Esophagus squamous epithelium (tissue), 5 donors: ENCODE data around the gene MYRFL. TPM values are rescaled to one million over a fixed set of nuclear protein-coding genes. Genes with fewer than 3 reads are reported as not detected.

Experiments used
- DNase-seq: peaks from one replicate; lab custom pipeline; 2025; lab: John Stamatoyannopoulos, UW
- H3K27ac ChIP-seq, 4 donors: fragments of 200-600 bp; sonication (generic); one replicate each; pipeline ENCODE4 v1.5.1; 2016 to 2019; ENCODE audit warnings: mild to moderate bottlenecking in 1 of 4
- H3K27me3 ChIP-seq, 4 donors: fragments of 200-600 bp; sonication (generic); 1 replicate in 3 of 4; 2 replicates in 1 of 4; pipeline versions ENCODE4 v1.5.1 to v1.6.0; 2017 to 2021; ENCODE audit warnings: antibody characterized with exemption in 1 of 4
- H3K36me3 ChIP-seq, 3 donors: fragments of 200-600 bp; sonication (generic); one replicate each; pipeline ENCODE4 v1.5.1; 2016 to 2019
- H3K4me1 ChIP-seq, 3 donors: fragments of 200-600 bp; sonication (generic); one replicate each; pipeline ENCODE4 v1.5.1; 2017 to 2019
- H3K4me3 ChIP-seq, 4 donors: fragments of 200-600 bp; sonication (generic); 1 replicate in 3 of 4; 2 replicates in 1 of 4; pipeline ENCODE4 v1.5.1; 2016 to 2019; ENCODE audit warnings: mild to moderate bottlenecking in 2 of 4, moderate library complexity in 1 of 4
- H3K9me3 ChIP-seq, 3 donors: fragments of 200-600 bp; sonication (generic); one replicate each; pipeline ENCODE4 v1.5.1; 2016 to 2019
- POLR2A ChIP-seq, 4 donors: fragments of 450-650 bp; IDR thresholded peaks; one replicate each; pipeline ENCODE4 v1.6.1; 2017; ENCODE audit warnings: antibody characterized with exemption in 4 of 4, mild to moderate bottlenecking in 4 of 4, moderate library complexity in 3 of 4
- WGBS, 2 donors: methylation state at CpG; one replicate each; pipeline ENCODE4 v1.1.5; 2018; 5-methylcytosine and 5-hydroxymethylcytosine counted together
- intact Hi-C: fragments of 100-400 bp; cut with DNase I; formaldehyde crosslinking; loops from one replicate; pipeline ENCODE4 v1.15.0; 2022
- total RNA-seq, 4 donors: library from RNA; depleted of rRNA; stranded (reverse); fragments of >200 nt; gene quantifications; one replicate each; pipeline ENCODE4 v1.1.0, GENCODE V29; 2016
- TF ChIP-seq, protein P1 (sequence below), 6 experiments: fragments of 450-650 bp in 4 of 6; fragments of 200-600 bp in 2 of 6; sonication (generic) in 2 of 6; IDR thresholded peaks; one replicate each; pipeline ENCODE4 v1.5.1; 2016 to 2019; ENCODE audit warnings: antibody characterized with exemption in 6 of 6, mild to moderate bottlenecking in 4 of 6, moderate library complexity in 4 of 6
- donor health status: DM: yes; HTN: yes; CAD: no.

Gene MYRFL
- total RNA-seq, 4 donors from 2014 or later = not detected

DNA sequence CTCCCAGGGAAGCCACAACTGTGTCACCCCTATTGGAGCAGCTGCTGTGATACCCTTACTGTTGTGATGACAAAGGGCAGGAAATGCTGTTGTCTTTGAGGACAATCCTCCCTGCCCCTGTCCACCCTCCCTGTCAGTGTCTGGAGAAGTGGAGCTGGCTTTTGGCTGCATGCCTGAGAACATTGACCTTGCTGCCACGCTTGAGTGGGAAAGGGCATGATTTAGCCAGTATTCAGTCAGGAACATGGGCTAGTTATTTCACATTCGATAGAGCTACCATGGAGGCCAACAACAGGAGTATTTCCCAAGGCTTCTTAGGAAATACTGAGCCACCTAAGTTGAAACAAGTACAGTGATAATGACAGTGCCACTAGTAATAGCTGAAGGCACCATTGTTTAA, 59.4 kb downstream of the MYRFL start:
- Histone ChIP-seq H3K9me3 (no peaks in the 10 kb centered on the region), H3K27ac (no peak overlapping the region), H3K27me3 (peaks cover 0 to under 1% (median 0%) of the 10 kb centered on the region in 4 donors), H3K4me1 (no peaks in the 10 kb centered on the region), H3K4me3 (no peak overlapping the region), H3K36me3 (no peaks in the 10 kb centered on the region)
- WGBS, 2 donors = 100% methylated on average over 1 of the region's 2 CpGs; no CpG with 5 or more reads in 1 of the 2 donors
- DNase-seq = no peak
- intact Hi-C loops = loop anchor here (10.0 kb wide), 1 partner anchor 840 kb away; no protein-coding TSS in a partner anchor
- TF ChIP-seq, protein P1, sequence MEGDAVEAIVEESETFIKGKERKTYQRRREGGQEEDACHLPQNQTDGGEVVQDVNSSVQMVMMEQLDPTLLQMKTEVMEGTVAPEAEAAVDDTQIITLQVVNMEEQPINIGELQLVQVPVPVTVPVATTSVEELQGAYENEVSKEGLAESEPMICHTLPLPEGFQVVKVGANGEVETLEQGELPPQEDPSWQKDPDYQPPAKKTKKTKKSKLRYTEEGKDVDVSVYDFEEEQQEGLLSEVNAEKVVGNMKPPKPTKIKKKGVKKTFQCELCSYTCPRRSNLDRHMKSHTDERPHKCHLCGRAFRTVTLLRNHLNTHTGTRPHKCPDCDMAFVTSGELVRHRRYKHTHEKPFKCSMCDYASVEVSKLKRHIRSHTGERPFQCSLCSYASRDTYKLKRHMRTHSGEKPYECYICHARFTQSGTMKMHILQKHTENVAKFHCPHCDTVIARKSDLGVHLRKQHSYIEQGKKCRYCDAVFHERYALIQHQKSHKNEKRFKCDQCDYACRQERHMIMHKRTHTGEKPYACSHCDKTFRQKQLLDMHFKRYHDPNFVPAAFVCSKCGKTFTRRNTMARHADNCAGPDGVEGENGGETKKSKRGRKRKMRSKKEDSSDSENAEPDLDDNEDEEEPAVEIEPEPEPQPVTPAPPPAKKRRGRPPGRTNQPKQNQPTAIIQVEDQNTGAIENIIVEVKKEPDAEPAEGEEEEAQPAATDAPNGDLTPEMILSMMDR (IDR thresholded peaks at IDR 0.05) = no peak
- no peak for TF ChIP-seq POLR2A (IDR thresholded peaks at IDR 0.05)

DNA sequence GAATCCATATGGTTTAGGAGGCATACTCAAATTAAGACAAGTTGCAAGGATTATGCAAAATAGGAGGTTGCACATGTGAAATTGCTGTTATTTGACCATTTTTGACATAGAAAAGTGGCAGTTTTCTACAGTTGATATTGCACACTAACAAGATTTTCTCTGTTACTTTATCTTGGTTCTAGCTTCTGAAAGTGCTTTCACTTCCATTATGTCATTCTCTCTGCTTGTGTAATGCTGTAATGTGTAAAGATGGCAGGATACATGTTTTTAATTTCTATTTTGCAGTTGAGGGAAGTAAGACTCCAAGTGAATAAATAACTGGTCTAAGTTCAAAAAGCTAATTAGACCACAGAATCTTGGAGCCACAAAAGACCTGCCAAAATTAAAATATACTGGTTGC, 60.6 kb downstream of the MYRFL start:
- H3K4me1 ChIP-seq = no peaks in the 10 kb centered on the region
- H3K27me3 ChIP-seq = no peaks in the 10 kb centered on the region

DNA sequence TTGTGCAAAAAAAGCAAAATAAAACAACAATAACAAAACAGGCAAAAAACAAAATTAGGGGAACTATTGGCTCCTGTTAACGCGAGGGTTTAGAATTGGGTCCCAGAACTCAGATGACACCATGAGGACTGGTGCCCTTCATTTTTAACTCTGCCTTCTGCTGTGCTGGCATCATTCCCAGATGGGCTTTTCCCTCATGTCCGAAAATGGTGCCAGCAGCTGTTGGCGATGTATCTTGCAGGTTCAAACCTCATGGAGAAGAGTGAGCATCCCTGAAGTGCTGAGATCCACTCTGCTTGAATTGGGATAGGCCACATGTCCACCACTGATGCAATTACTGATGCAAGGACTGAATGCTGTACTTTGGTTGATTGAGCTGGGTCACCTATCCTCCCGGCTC, 61.1 kb downstream of the MYRFL start:
- Histone ChIP-seq H3K4me3 (no peak overlapping the region), H3K27me3 (no peaks in the 10 kb centered on the region), H3K9me3 (no peaks in the 10 kb centered on the region), H3K36me3 (no peaks in the 10 kb centered on the region), H3K27ac (no peak overlapping the region), H3K4me1 (no peaks in the 10 kb centered on the region)
- no peak for DNase-seq
- intact Hi-C loops = loop anchor here (10.0 kb wide), 1 partner anchor 839 kb away; no protein-coding TSS in a partner anchor
- 63 to 77% methylated on average over 4 to 5 of the region's 5 CpGs for WGBS, 2 donors
- TF ChIP-seq, protein P1 (IDR thresholded peaks at IDR 0.05) = no peak
- TF ChIP-seq POLR2A (IDR thresholded peaks at IDR 0.05) = no peak

More for the DNA sequence above, 60.6 kb downstream of the MYRFL start:
- H3K36me3 ChIP-seq = no peaks in the 10 kb centered on the region
- H3K4me3 ChIP-seq = no peak overlapping the region
- no peaks in the 10 kb centered on the region for H3K9me3 ChIP-seq
- H3K27ac ChIP-seq = no peak overlapping the region
- DNase-seq = no peak
- no peak for TF ChIP-seq POLR2A (IDR thresholded peaks at IDR 0.05)
- TF ChIP-seq, protein P1 (IDR thresholded peaks at IDR 0.05) = no peak
- intact Hi-C loops = loop anchor here (10.0 kb wide), 1 partner anchor 839 kb away; no protein-coding TSS in a partner anchor

DNA sequence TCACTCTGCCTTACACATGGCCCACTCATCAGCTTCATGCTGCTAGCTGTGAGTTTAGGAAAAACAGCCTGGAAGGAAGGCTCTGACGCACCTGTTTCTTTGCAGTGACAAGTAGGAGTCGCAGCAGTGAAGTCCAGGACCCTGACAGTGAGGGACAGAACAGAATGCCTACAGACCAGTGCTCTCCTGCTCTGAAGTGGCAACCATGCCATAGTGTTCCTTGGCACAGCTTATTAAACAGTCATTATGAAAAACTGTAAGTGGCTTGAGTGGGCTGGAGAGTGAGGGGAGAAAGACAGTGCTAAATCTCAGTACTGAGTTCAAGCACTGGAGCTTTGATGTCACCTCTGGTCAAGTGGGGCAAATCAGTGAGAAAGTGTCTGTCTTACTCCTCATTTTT, 61.7 kb downstream of the MYRFL start:
- intact Hi-C loops = loop anchor here (10.0 kb wide), 1 partner anchor 838 kb away; no protein-coding TSS in a partner anchor

DNA sequence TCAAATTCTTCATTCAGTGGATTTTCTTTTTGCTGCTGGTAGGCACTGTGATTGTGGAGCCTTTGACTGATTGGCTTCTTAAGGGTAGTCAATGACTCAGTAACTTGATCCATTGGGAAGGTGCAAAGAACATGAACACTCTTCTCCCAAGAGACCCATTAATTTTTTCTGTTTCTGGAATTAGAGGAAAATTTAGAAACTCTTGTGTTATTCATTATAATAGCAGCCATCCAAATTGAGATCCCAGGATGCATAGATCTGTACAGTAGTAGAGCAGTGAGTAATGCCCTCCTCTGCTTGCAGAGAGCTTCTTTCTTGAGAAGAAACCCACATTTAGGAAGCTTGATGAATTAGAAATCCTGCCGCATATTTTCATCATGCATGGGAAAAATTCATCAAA, 63.9 kb downstream of the MYRFL start:
- no peak for DNase-seq
- H3K9me3 ChIP-seq = no peaks in the 10 kb centered on the region
- 94% methylated on average over 1 of the region's 1 CpG for WGBS, 2 donors
- H3K27ac ChIP-seq = no peak overlapping the region
- no peaks in the 10 kb centered on the region for H3K4me1 ChIP-seq
- TF ChIP-seq, protein P1 (IDR thresholded peaks at IDR 0.05) = no peak
- TF ChIP-seq POLR2A (IDR thresholded peaks at IDR 0.05) = no peak
- H3K4me3 ChIP-seq = no peak overlapping the region
- H3K36me3 ChIP-seq = no peaks in the 10 kb centered on the region
- intact Hi-C loops = loop anchor here (10.0 kb wide), 1 partner anchor 836 kb away; no protein-coding TSS in a partner anchor
- no peaks in the 10 kb centered on the region for H3K27me3 ChIP-seq

More for the DNA sequence above, 61.7 kb downstream of the MYRFL start:
- Histone ChIP-seq H3K9me3 (no peaks in the 10 kb centered on the region), H3K27me3 (no peaks in the 10 kb centered on the region), H3K4me3 (no peak overlapping the region), H3K36me3 (no peaks in the 10 kb centered on the region), H3K4me1 (no peaks in the 10 kb centered on the region), H3K27ac (no peak overlapping the region)
- TF ChIP-seq, protein P1 (IDR thresholded peaks at IDR 0.05) = no peak
- no peak for TF ChIP-seq POLR2A (IDR thresholded peaks at IDR 0.05)
- no peak for DNase-seq
- WGBS, 2 donors = 83 to 100% methylated on average over 2 of the region's 2 CpGs
